ENCODE results near the gene SNN. TPM values are rescaled to one million over a fixed set of nuclear protein-coding genes. Genes with fewer than 3 reads are reported as not detected.

Gene SNN
- polyA plus RNA-seq, 3 donors from 2014 or later, result 2.4 to 11.1 (median 4.9) TPM

DNA sequence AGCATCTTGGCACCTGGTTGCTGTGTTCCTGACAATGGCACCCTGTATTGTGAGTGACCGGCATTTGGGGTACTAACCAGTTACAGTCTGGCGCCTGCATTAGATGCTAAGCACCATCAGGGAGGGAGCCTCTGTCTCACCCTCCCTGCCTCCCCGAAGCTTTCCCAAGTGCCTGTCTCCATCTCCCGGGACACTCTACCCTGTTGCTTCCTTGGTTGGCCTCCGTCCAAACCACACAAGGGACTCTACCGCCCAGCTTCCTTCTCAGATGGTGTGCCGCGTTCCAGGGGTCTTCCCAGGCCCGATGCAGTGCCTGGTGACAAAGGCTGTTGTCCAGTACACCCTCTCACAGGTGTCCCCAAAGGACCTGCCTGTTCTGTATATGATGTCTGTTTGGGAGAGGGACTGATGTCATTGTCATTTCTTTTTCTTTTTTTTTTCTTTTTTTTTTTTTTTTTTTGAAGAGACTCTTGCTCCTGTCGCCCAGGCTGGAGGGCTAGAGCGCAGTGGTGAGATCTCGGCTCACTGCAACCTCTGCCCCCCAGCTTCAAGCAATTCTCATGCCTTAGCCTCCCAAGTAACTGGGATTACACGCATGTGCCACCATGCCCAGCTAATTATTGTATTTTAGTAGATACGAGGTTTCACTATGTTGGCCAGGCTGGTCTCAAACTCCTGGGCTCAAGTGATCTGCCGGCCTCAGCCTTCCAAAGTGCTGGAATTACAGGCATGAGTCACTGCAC lies 6.7 kb downstream of the SNN start:
- no peak for DNase-seq
- Mint-ChIP-seq H3K36me3 (peaks cover 0 to 26% (median 6%) of the 10 kb centered on the region in 3 donors), H3K4me3 (peak overlapping the region in 1 of 5 donors; percentile 48), H3K9me3 (no peaks in the 10 kb centered on the region), H3K27ac (peak overlapping the region in 1 of 6 donors; percentile 35), H3K27me3 (ENCODE audit: low read depth in 3 of 3) (peaks cover 4 to 10% (median 6%) of the 10 kb centered on the region in 3 donors), H3K4me1 (peaks cover 10 to 19% of the 10 kb centered on the region in 2 donors)

DNA sequence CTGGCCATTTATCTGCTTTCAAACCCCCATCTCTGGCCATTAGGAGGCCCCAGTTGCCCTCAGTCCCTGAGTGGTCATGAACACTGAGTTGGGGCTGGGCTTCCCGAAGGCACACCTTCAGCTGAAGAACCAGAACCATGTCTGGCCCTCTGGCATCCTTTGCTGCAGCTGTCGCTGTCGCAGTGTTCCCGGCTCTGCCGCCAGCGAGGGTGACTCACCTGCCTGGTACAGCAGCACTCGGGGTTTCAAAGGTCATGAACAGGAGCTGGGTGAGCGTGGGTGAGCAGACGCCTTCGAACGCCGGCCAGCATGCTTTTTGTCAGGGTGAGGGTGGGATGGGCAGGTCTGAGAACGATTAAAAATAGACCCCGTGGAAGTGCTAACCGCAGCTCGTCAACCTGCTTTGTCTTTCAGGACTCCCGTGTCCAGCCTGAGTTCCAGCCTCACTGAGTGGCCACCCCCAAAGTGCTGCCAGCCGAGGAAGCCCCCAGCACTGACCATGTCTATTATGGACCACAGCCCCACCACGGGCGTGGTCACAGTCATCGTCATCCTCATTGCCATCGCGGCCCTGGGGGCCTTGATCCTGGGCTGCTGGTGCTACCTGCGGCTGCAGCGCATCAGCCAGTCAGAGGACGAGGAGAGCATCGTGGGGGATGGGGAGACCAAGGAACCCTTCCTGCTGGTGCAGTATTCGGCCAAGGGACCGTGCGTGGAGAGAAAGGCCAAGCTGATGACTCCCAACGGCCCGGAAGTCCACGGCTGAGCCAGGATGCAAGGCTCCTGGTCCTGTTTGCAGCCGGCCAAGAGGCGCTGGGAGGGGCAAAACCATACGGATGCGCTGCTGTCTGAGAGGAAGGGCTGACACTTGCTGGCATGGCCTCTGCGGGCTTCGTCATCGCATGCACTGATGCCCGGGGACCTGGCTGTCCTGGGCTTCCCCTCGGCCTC lies 7.6 kb downstream of the SNN start:
- peaks cover 0 to 27% (median 6%) of the 10 kb centered on the region in 3 donors for H3K36me3 Mint-ChIP-seq
- H3K4me3 Mint-ChIP-seq, result no peak overlapping the region
- H3K27me3 Mint-ChIP-seq (ENCODE audit: low read depth in 3 of 3), result peaks cover 4 to 10% (median 4%) of the 10 kb centered on the region in 3 donors

DNA sequence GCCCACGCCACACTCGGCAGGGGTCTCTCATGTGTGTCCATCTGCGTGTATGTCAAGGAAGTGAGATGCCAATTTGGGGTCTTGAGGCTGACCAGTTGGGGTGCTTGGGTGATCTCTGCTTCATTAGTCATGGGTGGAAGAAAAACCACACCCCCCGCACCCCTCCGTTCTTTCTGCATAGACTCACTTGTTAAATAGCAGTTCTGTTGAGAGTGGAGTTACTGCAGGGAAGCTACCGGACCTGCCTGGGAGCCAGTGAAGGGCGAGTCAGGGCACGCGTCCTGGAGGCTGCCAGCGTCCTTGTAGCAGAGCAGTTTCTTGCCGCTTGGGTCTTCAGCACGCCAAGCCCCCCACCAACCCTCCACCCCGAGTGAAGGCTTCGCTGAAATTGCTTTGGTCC lies 8.5 kb downstream of the SNN start:
- Mint-ChIP-seq H3K4me3 (no peak overlapping the region), H3K4me1 (peaks cover 20 to 28% of the 10 kb centered on the region in 2 donors), H3K27ac (no peak overlapping the region), H3K9me3 (no peaks in the 10 kb centered on the region), H3K36me3 (peaks cover 0 to 27% (median 6%) of the 10 kb centered on the region in 3 donors), H3K27me3 (ENCODE audit: low read depth in 3 of 3) (peaks cover 2 to 10% (median 4%) of the 10 kb centered on the region in 3 donors)
- DNase-seq, result no peak

More for the DNA sequence above, 7.6 kb downstream of the SNN start:
- Mint-ChIP-seq H3K4me1 (peaks cover 13 to 19% of the 10 kb centered on the region in 2 donors), H3K27ac (no peak overlapping the region), H3K9me3 (no peaks in the 10 kb centered on the region)
- DNase-seq, result no peak

DNA sequence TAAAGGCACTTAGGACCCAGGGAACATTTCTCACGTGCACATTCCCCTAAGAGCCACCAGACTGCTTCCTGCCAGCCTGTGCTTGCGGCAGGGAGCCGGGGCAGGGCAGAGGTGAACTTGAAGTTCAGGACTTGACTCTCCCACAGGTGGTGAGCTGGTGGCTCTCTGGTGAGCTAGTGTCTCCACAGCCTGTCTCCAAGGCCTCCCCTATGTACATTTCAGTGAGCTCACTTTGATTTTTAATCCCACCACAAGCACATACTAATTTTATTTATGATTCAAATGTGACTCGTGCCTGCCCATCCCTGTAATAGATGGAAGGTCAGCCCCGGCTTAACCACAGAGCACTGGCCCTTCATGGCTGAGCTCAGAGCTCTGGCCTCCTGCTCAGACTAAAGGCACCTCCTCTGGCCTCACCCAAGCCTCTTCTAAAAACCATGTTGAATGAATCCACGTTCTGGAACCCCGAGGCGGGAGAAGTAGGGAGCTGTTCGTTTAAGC lies 9.2 kb downstream of the SNN start:
- peaks cover under 1 to 31% (median 6%) of the 10 kb centered on the region in 3 donors for H3K36me3 Mint-ChIP-seq
- peaks cover 0 to 8% (median 2%) of the 10 kb centered on the region in 3 donors for H3K27me3 Mint-ChIP-seq (ENCODE audit: low read depth in 3 of 3)
- H3K9me3 Mint-ChIP-seq, result no peaks in the 10 kb centered on the region
- peak overlapping the region in 2 of 6 donors; percentile 8 to 20 for H3K27ac Mint-ChIP-seq
- H3K4me3 Mint-ChIP-seq, result no peak overlapping the region
- DNase-seq, result no peak
- peaks cover 20 to 35% of the 10 kb centered on the region in 2 donors for H3K4me1 Mint-ChIP-seq

DNA sequence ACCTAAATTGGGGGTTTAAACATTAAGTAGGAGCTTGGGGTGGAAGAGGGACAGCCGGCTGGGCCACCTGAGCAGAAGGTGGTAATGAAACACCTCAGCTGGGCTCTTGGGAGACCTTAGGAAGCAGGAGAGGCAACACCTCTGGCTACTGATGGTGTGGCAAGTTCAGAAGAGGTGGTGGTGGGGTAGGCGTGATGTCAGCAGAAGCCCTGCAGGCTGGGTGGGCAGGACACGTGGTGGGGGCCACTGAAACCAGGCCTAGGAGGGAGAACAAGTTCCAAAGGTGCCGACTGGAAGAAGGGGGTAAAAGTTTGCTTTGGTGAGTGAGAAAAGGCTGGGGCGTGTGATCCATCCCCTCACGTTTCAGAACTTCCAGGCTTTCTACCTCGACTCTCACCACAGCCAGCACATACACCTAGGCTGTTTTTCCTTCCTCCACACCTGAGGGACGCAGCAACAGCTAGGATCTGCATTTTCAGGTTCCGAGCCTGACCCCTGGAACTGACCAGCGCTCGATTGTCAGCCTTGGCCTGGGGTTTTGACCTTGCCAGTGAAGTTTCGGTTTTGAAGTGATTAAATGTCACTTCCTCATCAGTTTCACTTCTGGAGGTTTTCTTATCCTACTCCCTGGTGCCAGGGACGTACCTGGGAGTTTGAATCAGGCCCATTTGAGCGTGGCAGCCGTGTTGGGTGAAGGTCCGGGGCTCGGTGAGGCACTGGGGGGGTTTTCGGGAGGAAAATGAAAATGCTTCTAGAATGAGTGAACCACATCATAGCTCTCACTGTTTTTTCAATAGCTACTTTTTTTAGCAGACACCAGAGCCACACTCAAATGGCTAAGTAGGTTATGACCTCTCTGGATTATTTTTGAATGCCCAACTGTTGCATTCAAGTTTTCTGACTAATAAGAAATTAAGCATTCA lies 10.0 kb downstream of the SNN start:
- H3K36me3 Mint-ChIP-seq, result peaks cover 5 to 37% (median 11%) of the 10 kb centered on the region in 3 donors
- peaks cover 0 to 12% (median 2%) of the 10 kb centered on the region in 3 donors for H3K27me3 Mint-ChIP-seq (ENCODE audit: low read depth in 3 of 3)
- H3K4me1 Mint-ChIP-seq, result peaks cover 20 to 39% of the 10 kb centered on the region in 2 donors
- peak overlapping the region in 3 of 6 donors; percentile 8 to 71 (median 32) for H3K27ac Mint-ChIP-seq
- no peak for DNase-seq
- H3K9me3 Mint-ChIP-seq, result no peaks in the 10 kb centered on the region
- peak overlapping the region in 1 of 5 donors; percentile 13 for H3K4me3 Mint-ChIP-seq

DNA sequence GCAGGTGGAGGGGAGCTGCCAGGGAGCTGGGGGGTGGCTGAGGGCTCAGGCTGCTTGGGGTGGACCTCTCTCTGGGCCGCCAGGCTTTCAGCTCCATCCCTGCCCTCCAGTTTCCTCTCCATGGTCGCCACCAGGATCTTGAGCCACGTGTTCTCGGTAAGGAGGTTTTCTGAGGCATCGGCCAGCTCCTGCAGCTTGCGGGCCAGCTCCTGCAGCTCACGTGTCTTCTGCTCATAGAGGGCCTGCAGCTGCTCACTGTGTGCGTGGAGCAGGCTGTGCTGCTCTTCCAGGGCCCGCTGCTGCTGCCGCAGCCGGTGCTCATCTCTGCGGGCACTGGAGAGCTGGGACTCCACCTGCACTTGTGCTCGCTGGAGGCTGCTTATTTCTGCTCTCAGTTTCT lies 11.0 kb downstream of the SNN start:
- DNase-seq, result no peak
- Mint-ChIP-seq H3K27me3 (ENCODE audit: low read depth in 3 of 3) (peaks cover 0 to 12% (median 2%) of the 10 kb centered on the region in 3 donors), H3K36me3 (peaks cover 5 to 46% (median 16%) of the 10 kb centered on the region in 3 donors), H3K9me3 (no peaks in the 10 kb centered on the region), H3K27ac (no peak overlapping the region), H3K4me3 (no peak overlapping the region), H3K4me1 (peaks cover 20 to 39% of the 10 kb centered on the region in 2 donors)

DNA sequence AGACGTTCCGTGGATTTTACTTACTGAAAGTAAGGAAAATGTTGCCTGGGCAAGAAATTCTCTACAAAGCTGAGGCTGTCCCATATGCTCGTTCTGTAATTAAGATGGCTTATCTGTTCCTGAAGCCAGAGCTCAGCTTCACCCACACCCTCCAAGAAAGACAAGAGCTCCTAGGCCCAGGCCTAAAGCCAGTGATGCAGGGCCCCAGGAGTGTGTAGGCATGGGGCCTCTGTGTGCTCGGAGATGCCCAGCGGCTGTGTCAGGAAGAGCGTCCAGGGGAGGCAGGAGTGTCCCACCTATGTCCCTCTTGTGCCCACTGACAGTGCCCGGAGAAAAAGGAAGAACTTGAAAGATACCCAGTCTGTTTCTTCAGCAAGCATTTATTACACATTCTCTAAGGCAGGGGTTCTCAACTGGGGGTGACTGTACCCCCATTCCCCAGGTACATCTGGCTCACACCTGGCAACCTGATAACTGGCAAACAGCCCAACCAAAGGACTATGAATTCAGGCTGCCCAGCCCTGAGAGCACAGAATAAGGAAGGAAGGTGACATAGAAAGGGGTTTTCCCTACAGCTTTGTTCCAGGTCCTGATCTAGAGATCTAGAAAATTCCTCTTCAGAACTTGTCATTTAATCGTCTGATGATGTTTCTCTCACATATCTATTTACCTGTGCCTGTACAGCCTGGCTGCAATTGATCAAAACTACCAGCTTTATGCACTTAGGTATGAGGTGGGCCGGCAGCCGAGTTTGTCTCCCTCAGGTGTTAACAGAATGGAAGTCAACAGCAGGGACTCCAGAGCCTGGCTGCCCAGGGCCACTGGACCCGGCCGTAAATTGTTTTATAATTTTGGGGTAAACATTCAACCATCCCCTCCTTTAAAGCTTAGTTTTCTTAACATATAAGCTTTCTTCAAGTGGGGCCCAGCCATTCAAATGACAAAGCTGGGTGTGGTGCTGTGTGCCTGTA lies 12.0 kb downstream of the SNN start:
- H3K9me3 Mint-ChIP-seq, result no peaks in the 10 kb centered on the region
- peak overlapping the region in 2 of 6 donors; percentile 68 to 82 for H3K27ac Mint-ChIP-seq
- no peak for DNase-seq
- peaks cover 0 to 9% (median 0%) of the 10 kb centered on the region in 3 donors for H3K27me3 Mint-ChIP-seq (ENCODE audit: low read depth in 3 of 3)
- H3K4me3 Mint-ChIP-seq, result no peak overlapping the region
- H3K36me3 Mint-ChIP-seq, result peaks cover 8 to 51% (median 21%) of the 10 kb centered on the region in 3 donors
- H3K4me1 Mint-ChIP-seq, result peaks cover 20 to 39% of the 10 kb centered on the region in 2 donors

DNA sequence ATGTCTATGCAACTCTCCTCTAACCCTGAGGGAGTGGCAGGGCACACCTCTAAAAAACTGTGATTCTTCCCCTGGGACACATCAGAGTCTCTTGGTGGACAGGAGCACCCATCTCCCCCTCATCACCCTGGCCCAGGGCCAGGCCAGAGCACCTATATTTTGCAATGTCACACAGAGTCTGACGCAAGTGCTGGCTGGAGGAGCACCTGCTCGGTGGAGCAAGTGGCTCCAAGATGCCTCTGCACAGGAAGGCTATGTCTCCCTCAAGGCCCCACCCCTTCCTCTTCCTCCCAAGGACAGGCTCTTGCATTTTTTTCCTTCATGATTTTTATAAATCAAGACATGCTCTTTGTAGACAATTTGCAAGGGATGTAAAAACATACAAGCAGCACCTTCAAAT lies 13.3 kb downstream of the SNN start:
- Mint-ChIP-seq H3K4me3 (peak overlapping the region in 2 of 5 donors; percentile 6 to 29), H3K36me3 (peaks cover 12 to 55% (median 24%) of the 10 kb centered on the region in 3 donors), H3K9me3 (no peaks in the 10 kb centered on the region), H3K27ac (peak overlapping the region in 5 of 6 donors; percentile 30 to 84 (median 70)), H3K27me3 (ENCODE audit: low read depth in 3 of 3) (peaks cover 0 to 8% (median 0%) of the 10 kb centered on the region in 3 donors), H3K4me1 (peaks cover 20 to 39% of the 10 kb centered on the region in 2 donors)
- no peak for DNase-seq

DNA sequence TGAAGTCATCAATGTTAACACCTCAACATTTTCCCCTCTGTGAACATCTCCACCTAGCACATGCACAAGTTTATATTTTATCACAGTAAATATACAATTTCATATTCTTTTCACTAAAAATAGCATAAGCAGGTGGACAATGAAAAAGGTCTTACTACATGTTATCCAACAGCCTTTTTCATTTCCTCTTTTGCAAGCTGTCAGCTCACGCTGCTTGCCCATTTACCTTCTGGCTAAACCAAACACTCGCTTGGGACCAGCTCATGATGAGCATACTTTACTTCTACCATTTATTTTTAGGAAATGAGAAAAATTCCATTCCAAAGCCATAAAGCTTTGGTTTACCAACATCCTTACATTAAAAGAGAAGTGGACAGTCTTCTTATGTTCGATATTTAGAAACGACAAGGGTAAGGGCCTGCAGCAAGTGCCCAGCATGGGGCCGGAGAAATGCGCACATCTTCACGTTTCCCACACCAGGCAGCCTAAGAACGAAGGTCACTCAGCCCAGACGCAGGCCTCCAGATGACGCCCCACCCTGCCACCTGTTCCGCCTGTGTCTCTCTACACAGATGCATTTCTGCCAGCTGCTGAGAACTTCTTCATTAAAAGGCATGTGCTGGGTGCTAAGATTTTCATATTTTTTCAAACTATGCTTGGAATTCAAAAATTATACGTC lies 13.9 kb downstream of the SNN start:
- Mint-ChIP-seq H3K27me3 (ENCODE audit: low read depth in 3 of 3) (peaks cover 0 to 5% (median 0%) of the 10 kb centered on the region in 3 donors), H3K36me3 (peaks cover 17 to 55% (median 22%) of the 10 kb centered on the region in 3 donors), H3K27ac (peak overlapping the region in 5 of 6 donors; percentile 30 to 84 (median 70)), H3K4me1 (peaks cover 20 to 39% of the 10 kb centered on the region in 2 donors), H3K4me3 (peak overlapping the region in 1 of 5 donors; percentile 29), H3K9me3 (no peaks in the 10 kb centered on the region)
- DNase-seq, result no peak

DNA sequence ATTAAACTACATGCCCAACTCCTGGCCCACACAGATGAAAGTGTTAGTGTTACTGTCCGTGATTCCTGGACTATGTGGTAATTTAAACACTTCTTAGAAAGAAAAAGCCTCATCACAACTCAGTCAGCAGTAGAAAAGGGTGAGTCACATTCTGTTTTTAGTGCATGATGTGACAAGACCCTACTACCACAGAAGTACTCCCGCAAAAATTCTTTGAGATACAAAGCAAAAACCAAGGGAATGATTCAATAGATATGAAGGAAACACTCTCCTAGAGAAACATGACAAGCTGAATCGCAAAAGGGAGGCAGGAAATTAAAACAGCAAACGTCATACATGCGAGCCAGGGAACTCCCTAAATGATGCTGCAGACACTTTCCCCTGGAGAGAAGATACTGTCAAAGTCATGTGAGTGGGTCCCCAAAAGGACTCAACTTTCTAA lies 14.4 kb downstream of the SNN start:
- Mint-ChIP-seq H3K36me3 (peaks cover 19 to 57% (median 22%) of the 10 kb centered on the region in 3 donors), H3K27ac (no peak overlapping the region), H3K27me3 (ENCODE audit: low read depth in 3 of 3) (peaks cover 0 to 4% (median 0%) of the 10 kb centered on the region in 3 donors), H3K4me3 (no peak overlapping the region), H3K9me3 (no peaks in the 10 kb centered on the region), H3K4me1 (peaks cover 21 to 41% of the 10 kb centered on the region in 2 donors)
- no peak for DNase-seq

DNA sequence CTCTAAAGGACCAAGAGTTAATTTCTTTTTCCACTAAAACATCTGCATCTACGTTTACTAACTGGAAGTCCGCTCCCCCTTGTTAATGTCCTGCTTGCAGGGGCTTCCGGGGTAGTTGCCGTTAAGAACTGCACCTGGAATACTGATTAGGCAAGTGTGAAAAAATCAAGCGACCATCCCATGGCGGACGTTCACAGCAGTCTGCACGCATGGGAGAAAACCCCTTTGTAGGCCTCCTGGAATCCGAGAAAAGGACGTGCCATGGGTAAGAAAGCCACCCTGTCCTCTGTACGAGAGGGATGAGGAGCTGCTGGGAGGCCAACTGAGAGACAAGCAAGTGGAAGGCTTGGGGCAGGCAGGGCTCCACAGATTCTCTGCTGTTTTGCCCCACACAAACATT lies 14.9 kb downstream of the SNN start:
- Mint-ChIP-seq H3K9me3 (no peaks in the 10 kb centered on the region), H3K4me3 (no peak overlapping the region), H3K27ac (peak overlapping the region in 1 of 6 donors; percentile 6), H3K36me3 (peaks cover 21 to 60% (median 22%) of the 10 kb centered on the region in 3 donors), H3K4me1 (peaks cover 24 to 41% of the 10 kb centered on the region in 2 donors), H3K27me3 (ENCODE audit: low read depth in 3 of 3) (peaks cover 0 to 4% (median 0%) of the 10 kb centered on the region in 3 donors)
- DNase-seq, result no peak

Data from immature natural killer cell (primary cell).